ENCODE measurements around the gene CDK5RAP3. TPM values are rescaled to one million over a fixed set of nuclear protein-coding genes. Genes with fewer than 3 reads are reported as not detected.
A peak's percentile ranks its signal among the peaks of the same experiment; 100 is the strongest.

The CDK5RAP3 gene
- total RNA-seq, 2 donors from 2014 or later: 232 to 255 TPM

GRCh38 chr17:47955497-47956461 is 15.1 kb upstream of the CDK5RAP3 start:
- no peaks in the 10 kb centered on the region for H3K27me3 Mint-ChIP-seq (ENCODE audit: low read depth)
- no peak for DNase-seq
- H3K36me3 Mint-ChIP-seq (ENCODE audit: insufficient read depth in 2 of 2): no peaks in the 10 kb centered on the region
- no peaks in the 10 kb centered on the region for H3K9me3 Mint-ChIP-seq
- no peak for ATAC-seq (replicated peaks in 1 of 2)
- no peaks in the 10 kb centered on the region for H3K4me1 Mint-ChIP-seq (ENCODE audit: low read depth)
- no peak overlapping the region for H3K4me3 Mint-ChIP-seq
- no peak overlapping the region for H3K27ac Mint-ChIP-seq

- Mint-ChIP-seq H3K9me3 (no peaks in the 10 kb centered on the region), H3K4me3 (no peak overlapping the region), H3K27ac (no peak overlapping the region), H3K27me3 (ENCODE audit: low read depth) (no peaks in the 10 kb centered on the region), H3K4me1 (ENCODE audit: low read depth) (no peaks in the 10 kb centered on the region), H3K36me3 (ENCODE audit: insufficient read depth in 2 of 2) (no peaks in the 10 kb centered on the region)
- ATAC-seq (replicated peaks in 1 of 2) (no peak), DNase-seq (no peak)
These were observed 13.9 kb upstream of the CDK5RAP3 start for GRCh38 chr17:47956791-47957590.

GRCh38 chr17:47957591-47958490 is 13.1 kb upstream of the CDK5RAP3 start, which contains the start of gene PRR15L:
TSS of gene PRR15L (minus strand) at chr17:47957883. CDS start at chr17:47953234, 4,649 bp downstream.
- DNase-seq (no peak), ATAC-seq (replicated peaks in 1 of 2) (no peak)
- Mint-ChIP-seq H3K4me1 (ENCODE audit: low read depth) (no peaks in the 10 kb centered on the region), H3K4me3 (no peak within 1 kb of the TSS), H3K27me3 (ENCODE audit: low read depth) (no peaks in the 10 kb centered on the region), H3K27ac (no peak within 1 kb of the TSS), H3K9me3 (no peaks in the 10 kb centered on the region), H3K36me3 (ENCODE audit: insufficient read depth in 2 of 2) (no peaks in the 10 kb centered on the region)

GRCh38 chr17:47959825-47960655 is 10.9 kb upstream of the CDK5RAP3 start:
- no peaks in the 10 kb centered on the region for H3K9me3 Mint-ChIP-seq
- H3K36me3 Mint-ChIP-seq (ENCODE audit: insufficient read depth in 2 of 2): no peaks in the 10 kb centered on the region
- ATAC-seq (replicated peaks in 1 of 2): no peak
- no peaks in the 10 kb centered on the region for H3K27me3 Mint-ChIP-seq (ENCODE audit: low read depth)
- no peaks in the 10 kb centered on the region for H3K4me1 Mint-ChIP-seq (ENCODE audit: low read depth)
- no peak overlapping the region for H3K4me3 Mint-ChIP-seq
- no peak overlapping the region for H3K27ac Mint-ChIP-seq
- DNase-seq: no peak

- H3K4me1 Mint-ChIP-seq (ENCODE audit: low read depth): no peaks in the 10 kb centered on the region
- no peaks in the 10 kb centered on the region for H3K9me3 Mint-ChIP-seq
- H3K4me3 Mint-ChIP-seq: no peak overlapping the region
- H3K27ac Mint-ChIP-seq: no peak overlapping the region
- H3K36me3 Mint-ChIP-seq (ENCODE audit: insufficient read depth in 2 of 2): no peaks in the 10 kb centered on the region
- ATAC-seq (replicated peaks in 1 of 2) (no peak), DNase-seq (no peak)
- H3K27me3 Mint-ChIP-seq (ENCODE audit: low read depth): no peaks in the 10 kb centered on the region
These were observed 9.5 kb upstream of the CDK5RAP3 start for GRCh38 chr17:47961406-47961805.

GRCh38 chr17:47962901-47963300 is 8.0 kb upstream of the CDK5RAP3 start:
- Mint-ChIP-seq H3K27ac (no peak overlapping the region), H3K4me1 (ENCODE audit: low read depth) (no peaks in the 10 kb centered on the region), H3K27me3 (ENCODE audit: low read depth) (no peaks in the 10 kb centered on the region), H3K9me3 (no peaks in the 10 kb centered on the region), H3K4me3 (no peak overlapping the region), H3K36me3 (ENCODE audit: insufficient read depth in 2 of 2) (no peaks in the 10 kb centered on the region)
- DNase-seq: no peak
- no peak for ATAC-seq (replicated peaks in 1 of 2)

GRCh38 chr17:47964856-47965255 is 6.1 kb upstream of the CDK5RAP3 start:
- Mint-ChIP-seq H3K4me1 (ENCODE audit: low read depth) (peaks cover 4% of the 10 kb centered on the region), H3K9me3 (no peaks in the 10 kb centered on the region), H3K27me3 (ENCODE audit: low read depth) (no peaks in the 10 kb centered on the region), H3K27ac (no peak overlapping the region), H3K4me3 (no peak overlapping the region), H3K36me3 (ENCODE audit: insufficient read depth in 2 of 2) (no peaks in the 10 kb centered on the region)
- no peak for DNase-seq
- no peak for ATAC-seq (replicated peaks in 1 of 2)

GRCh38 chr17:47966079-47966519 is 4.8 kb upstream of the CDK5RAP3 start:
- Mint-ChIP-seq H3K4me3 (no peak overlapping the region), H3K4me1 (ENCODE audit: low read depth) (peaks cover 12% of the 10 kb centered on the region), H3K36me3 (ENCODE audit: insufficient read depth in 2 of 2) (no peaks in the 10 kb centered on the region), H3K27ac (no peak overlapping the region), H3K27me3 (ENCODE audit: low read depth) (no peaks in the 10 kb centered on the region), H3K9me3 (no peaks in the 10 kb centered on the region)
- ATAC-seq (replicated peaks in 1 of 2): no peak
- no peak for DNase-seq

GRCh38 chr17:47967607-47968252 is 3.2 kb upstream of the CDK5RAP3 start:
- Mint-ChIP-seq H3K36me3 (ENCODE audit: insufficient read depth in 2 of 2) (no peaks in the 10 kb centered on the region), H3K27me3 (ENCODE audit: low read depth) (no peaks in the 10 kb centered on the region), H3K4me1 (ENCODE audit: low read depth) (peaks cover 23% of the 10 kb centered on the region), H3K4me3 (no peak overlapping the region), H3K9me3 (no peaks in the 10 kb centered on the region), H3K27ac (no peak overlapping the region)
- DNase-seq: no peak
- ATAC-seq (replicated peaks in 1 of 2): no peak

GRCh38 chr17:47968836-47969235 is 2.1 kb upstream of the CDK5RAP3 start:
- Mint-ChIP-seq H3K27ac (no peak overlapping the region), H3K9me3 (no peaks in the 10 kb centered on the region), H3K4me3 (no peak overlapping the region), H3K4me1 (ENCODE audit: low read depth) (peaks cover 23% of the 10 kb centered on the region), H3K36me3 (ENCODE audit: insufficient read depth in 2 of 2) (peaks cover 0 to 5% of the 10 kb centered on the region in 2 donors), H3K27me3 (ENCODE audit: low read depth) (no peaks in the 10 kb centered on the region)
- DNase-seq (no peak), ATAC-seq (replicated peaks in 1 of 2) (no peak)

GRCh38 chr17:47969930-47970724 is 786 bp upstream of the CDK5RAP3 start:
- Mint-ChIP-seq H3K4me3 (peak overlapping the region; percentile 71 to 97), H3K27ac (peak overlapping the region; percentile 3), H3K36me3 (ENCODE audit: insufficient read depth in 2 of 2) (peaks cover 0 to 7% of the 10 kb centered on the region in 2 donors), H3K9me3 (no peaks in the 10 kb centered on the region), H3K4me1 (ENCODE audit: low read depth) (peaks cover 23% of the 10 kb centered on the region), H3K27me3 (ENCODE audit: low read depth) (no peaks in the 10 kb centered on the region)
- ATAC-seq (replicated peaks in 1 of 2) (no peak), DNase-seq (no peak)
